Brain microvascular endothelial cell (primary cell): Measurements from ENCODE around the gene UROC1.

ENCODE experiments used
- DNase-seq: peaks from one replicate; pipeline ENCODE4 v3.0.0-alpha.2; 2020
- H3K27ac ChIP-seq: fragments of 250-450 bp; sonication (Bioruptor Pico); 2 replicates; pipeline ENCODE4 v1.5.1; 2020; ENCODE audit warnings: mild to moderate bottlenecking, moderate library complexity
- H3K27me3 ChIP-seq: fragments of 250-450 bp; sonication (Bioruptor Pico); replicated peaks from 2 replicates; pipeline ENCODE4 v1.5.1; 2020; ENCODE audit warnings: mild to moderate bottlenecking
- H3K36me3 ChIP-seq: fragments of 250-450 bp; sonication (Bioruptor Pico); replicated peaks from 2 replicates; pipeline ENCODE4 v1.5.1; 2020; ENCODE audit warnings: mild to moderate bottlenecking
- H3K4me3 ChIP-seq: 2 replicates; pipeline ENCODE4 v1.5.1; 2011; ENCODE audit warnings: low read depth, mild to moderate bottlenecking, control low read depth, low read length, moderate library complexity
- CTCF ChIP-seq: IDR thresholded peaks from 2 replicates; pipeline ENCODE4 v1.5.1; 2011; ENCODE audit warnings: low read depth, mild to moderate bottlenecking, moderate library complexity, low read length, control low read depth, inconsistent platforms; ENCODE audit errors: missing control alignments
- in situ Hi-C: cut with HindIII; loops from 2 replicates; pipeline ENCODE4 v1.10.0; 2017; ENCODE audit warnings: low sequenced_read_pairs, low pct_ligation_motif_present

UROC1 gene

GRCh38 chr3:126467611-126467955 is 50.0 kb downstream of the UROC1 start:
- peaks cover 58% of the 10 kb centered on the region for H3K36me3 ChIP-seq
- no peak for TF ChIP-seq CTCF
- in situ Hi-C loops, result no loop called here
- H3K27ac ChIP-seq, result no peak overlapping the region
- H3K27me3 ChIP-seq, result no peaks in the 10 kb centered on the region
- no peak overlapping the region for H3K4me3 ChIP-seq
- DNase-seq, result no peak

DNA sequence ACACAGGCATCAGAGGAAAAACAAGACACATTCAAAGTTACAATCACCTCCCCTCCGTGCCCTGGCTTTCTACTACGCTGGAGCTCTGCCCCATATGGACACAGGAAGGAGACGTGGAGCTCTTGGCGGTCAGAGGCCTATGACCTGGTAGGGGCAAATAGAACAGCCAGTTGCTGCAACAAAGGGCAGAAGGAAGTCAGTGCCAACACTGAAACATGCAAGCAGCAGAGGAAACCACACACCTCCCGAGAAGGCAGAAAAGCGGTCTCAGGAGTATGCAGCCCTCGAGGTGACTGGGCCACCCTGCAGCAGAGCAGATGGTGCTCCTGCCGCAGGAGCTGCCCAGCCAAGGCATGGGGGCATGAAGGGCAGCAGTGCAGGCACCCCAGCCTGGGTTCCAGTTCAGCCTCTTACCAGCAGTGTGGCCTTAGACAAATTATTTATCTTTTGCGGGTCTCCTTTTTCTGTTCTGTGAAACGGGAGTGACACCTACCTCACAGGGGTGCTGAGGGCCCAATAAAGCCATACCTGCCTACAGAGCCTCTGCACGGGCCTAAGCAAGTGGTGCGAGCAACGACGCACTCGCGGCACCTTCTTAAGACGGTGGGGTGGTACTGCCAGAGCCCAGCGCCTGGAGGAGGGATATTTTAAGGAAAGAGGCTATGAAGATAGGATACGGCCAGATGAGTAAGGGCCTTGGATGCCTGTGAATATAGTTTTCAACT is 50.5 kb downstream of the UROC1 start:
- H3K27ac ChIP-seq, result no peak overlapping the region
- in situ Hi-C loops, result no loop called here
- TF ChIP-seq CTCF, result no peak
- DNase-seq, result no peak
- no peak overlapping the region for H3K4me3 ChIP-seq
- peaks cover 62% of the 10 kb centered on the region for H3K36me3 ChIP-seq
- H3K27me3 ChIP-seq, result no peaks in the 10 kb centered on the region

DNA sequence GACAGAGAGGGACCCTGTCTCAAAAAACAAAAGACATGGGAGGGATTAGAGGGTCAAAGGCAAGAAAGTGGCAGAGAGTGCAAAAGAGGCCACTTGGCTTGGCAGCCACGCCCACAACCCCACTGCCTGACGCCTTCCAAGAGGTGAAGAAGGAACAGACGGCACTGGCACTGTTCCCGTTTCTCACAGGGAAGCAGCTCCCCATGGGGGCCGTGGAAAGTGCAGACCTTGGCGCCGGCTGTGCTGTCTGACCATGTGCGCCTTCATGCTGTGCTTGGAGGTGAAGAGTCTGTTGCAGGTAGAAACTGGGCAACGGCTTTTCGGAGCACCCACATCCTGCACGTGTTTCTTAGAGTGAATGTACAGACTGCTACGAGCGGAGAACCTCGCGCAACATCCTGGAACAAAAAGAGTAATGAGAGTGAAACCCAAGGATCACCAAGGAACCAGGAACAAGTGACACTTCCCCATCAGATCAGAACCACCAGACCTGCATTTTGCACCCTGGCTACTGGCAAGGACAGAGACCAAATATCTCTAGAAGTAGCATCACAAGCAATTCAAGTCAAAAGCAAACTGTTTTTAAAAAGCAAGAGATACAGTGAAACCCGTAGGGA is 51.5 kb downstream of the UROC1 start:
- no peak for DNase-seq
- Histone ChIP-seq H3K36me3 (peaks cover 72% of the 10 kb centered on the region), H3K27me3 (no peaks in the 10 kb centered on the region), H3K4me3 (no peak overlapping the region), H3K27ac (no peak overlapping the region)
- in situ Hi-C loops, result no loop called here
- no peak for TF ChIP-seq CTCF

DNA sequence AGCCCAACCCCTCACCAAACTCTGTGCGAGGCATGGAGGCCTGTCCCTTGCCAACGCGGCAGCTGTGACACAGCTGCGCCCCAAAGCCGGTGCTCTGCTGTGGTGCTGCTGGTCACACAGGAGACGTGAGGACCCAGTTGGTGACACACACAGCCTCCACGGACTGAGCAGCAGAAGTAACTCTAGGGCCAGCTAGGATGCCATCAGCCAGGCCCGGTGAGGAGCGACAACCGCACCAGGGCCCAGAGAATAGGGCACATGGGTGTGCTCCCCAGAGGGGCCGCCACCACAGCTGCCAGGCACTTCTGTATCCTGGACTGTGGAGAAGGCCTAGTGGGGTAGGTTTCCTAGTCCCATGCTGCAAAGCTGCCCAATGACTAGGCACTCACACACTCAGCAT is 52.6 kb downstream of the UROC1 start:
- no peak for TF ChIP-seq CTCF
- DNase-seq, result no peak
- Histone ChIP-seq H3K4me3 (no peak overlapping the region), H3K27ac (no peak overlapping the region), H3K27me3 (no peaks in the 10 kb centered on the region), H3K36me3 (peaks cover 72% of the 10 kb centered on the region)
- in situ Hi-C loops, result no loop called here

- TF ChIP-seq CTCF, result no peak
- H3K4me3 ChIP-seq, result no peak overlapping the region
- in situ Hi-C loops, result no loop called here
- H3K36me3 ChIP-seq, result peaks cover 71% of the 10 kb centered on the region
- H3K27me3 ChIP-seq, result no peaks in the 10 kb centered on the region
- no peak overlapping the region for H3K27ac ChIP-seq
- no peak for DNase-seq
These were observed 53.1 kb downstream of the UROC1 start for GRCh38 chr3:126464494-126464893.

DNA sequence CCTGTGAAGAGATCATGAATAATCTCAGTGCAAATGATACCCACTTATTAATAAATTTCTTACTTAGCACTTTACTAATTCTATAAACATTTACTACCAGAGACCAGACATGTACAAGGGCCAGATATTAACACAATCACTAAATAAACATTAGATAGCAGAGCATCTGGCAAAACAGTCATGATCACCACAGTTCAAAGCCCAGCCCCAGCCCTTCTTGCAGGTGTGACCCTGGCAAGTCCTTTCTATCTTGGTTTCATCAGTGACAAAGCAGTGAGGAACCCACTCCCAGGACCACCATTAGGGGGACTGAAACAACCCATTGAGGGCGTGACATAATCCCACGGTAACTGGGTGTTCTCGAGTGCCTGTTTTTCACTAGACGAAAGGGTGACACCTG is 53.5 kb downstream of the UROC1 start:
- TF ChIP-seq CTCF, result no peak
- no peak overlapping the region for H3K4me3 ChIP-seq
- in situ Hi-C loops, result no loop called here
- H3K27ac ChIP-seq, result no peak overlapping the region
- DNase-seq, result no peak
- H3K27me3 ChIP-seq, result no peaks in the 10 kb centered on the region
- peaks cover 73% of the 10 kb centered on the region for H3K36me3 ChIP-seq
